ENCODE results near the gene ZBTB40.

DNA sequence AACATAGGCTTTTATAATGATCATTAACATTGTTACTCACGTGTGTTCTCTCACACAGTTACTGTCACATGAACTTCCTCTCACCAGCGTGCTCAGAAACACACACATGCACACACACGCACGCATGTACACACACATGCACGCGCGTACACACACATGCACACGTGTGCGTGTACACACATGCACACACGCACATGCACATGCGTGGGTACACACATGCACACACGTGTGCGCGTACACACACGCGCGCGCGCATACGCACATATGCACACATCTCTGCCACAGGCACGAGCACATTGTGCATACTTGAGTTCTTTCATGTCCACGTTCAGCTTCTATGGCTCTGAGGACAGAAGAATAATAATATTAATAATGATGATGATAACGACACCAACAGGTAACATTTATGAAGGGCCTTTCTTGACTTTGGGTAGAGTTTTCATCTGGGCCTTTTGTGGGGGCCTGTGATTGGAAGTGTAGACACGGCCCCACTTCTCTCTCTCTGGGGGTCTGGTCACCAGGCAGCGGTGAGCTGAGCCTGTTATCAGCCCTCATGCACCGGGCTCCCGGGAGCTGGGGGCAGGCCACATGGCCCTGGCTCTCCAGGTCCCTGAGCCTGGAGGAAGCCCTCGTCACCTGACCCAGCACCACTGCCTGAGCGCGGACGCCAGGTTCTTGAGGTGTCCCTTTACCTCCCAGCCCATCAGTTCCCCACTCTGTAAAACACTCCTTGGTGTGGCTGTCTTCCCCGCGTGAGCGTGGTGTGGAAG lies 118.7 kb downstream of the ZBTB40 start:
- TF ChIP-seq, protein P1, sequence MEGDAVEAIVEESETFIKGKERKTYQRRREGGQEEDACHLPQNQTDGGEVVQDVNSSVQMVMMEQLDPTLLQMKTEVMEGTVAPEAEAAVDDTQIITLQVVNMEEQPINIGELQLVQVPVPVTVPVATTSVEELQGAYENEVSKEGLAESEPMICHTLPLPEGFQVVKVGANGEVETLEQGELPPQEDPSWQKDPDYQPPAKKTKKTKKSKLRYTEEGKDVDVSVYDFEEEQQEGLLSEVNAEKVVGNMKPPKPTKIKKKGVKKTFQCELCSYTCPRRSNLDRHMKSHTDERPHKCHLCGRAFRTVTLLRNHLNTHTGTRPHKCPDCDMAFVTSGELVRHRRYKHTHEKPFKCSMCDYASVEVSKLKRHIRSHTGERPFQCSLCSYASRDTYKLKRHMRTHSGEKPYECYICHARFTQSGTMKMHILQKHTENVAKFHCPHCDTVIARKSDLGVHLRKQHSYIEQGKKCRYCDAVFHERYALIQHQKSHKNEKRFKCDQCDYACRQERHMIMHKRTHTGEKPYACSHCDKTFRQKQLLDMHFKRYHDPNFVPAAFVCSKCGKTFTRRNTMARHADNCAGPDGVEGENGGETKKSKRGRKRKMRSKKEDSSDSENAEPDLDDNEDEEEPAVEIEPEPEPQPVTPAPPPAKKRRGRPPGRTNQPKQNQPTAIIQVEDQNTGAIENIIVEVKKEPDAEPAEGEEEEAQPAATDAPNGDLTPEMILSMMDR (IDR thresholded peaks at IDR 0.05) = no peak
- TF ChIP-seq POLR2A (IDR thresholded peaks at IDR 0.05) (no peak), EP300 (IDR thresholded peaks at IDR 0.05) (no peak), POLR2AphosphoS5 (IDR thresholded peaks at IDR 0.05) (no peak)
